Upper lobe of left lung (tissue), 4 donors: ENCODE data around the gene GNPDA2.

Experiments used
- CTCF ChIP-seq, 6 experiments: fragments of 450-650 bp in 4 of 6; fragments of 200-600 bp in 2 of 6; sonication (generic) in 2 of 6; IDR thresholded peaks; one replicate each; pipeline ENCODE4 v1.5.1; 2016 to 2019; ENCODE audit warnings: antibody characterized with exemption in 6 of 6
- EP300 ChIP-seq, 4 donors: sonication (generic); formaldehyde crosslinking; IDR thresholded peaks; one replicate each; pipeline ENCODE4 v1.5.1; 2017; ENCODE audit warnings: antibody characterized with exemption in 4 of 4, control low read depth in 2 of 4
- POLR2A ChIP-seq, 4 donors: fragments of 450-650 bp; IDR thresholded peaks; one replicate each; pipeline ENCODE4 v1.5.1; 2016 to 2017; ENCODE audit warnings: antibody characterized with exemption in 4 of 4, mild to moderate bottlenecking in 2 of 4
- POLR2AphosphoS5 ChIP-seq, 2 donors: sonication (generic); formaldehyde crosslinking; IDR thresholded peaks; one replicate each; pipeline ENCODE4 v1.5.1; 2017; ENCODE audit warnings: antibody characterized with exemption in 2 of 2

- TF ChIP-seq POLR2AphosphoS5 (IDR thresholded peaks at IDR 0.05), result no peak
- TF ChIP-seq POLR2A (IDR thresholded peaks at IDR 0.05), result no peak
- TF ChIP-seq CTCF (IDR thresholded peaks at IDR 0.05), result no peak
- no peak for TF ChIP-seq EP300 (IDR thresholded peaks at IDR 0.05)
These were observed 62.7 kb downstream of the GNPDA2 start for GRCh38 chr4:44663539-44664263.
